Keratinocyte (primary cell): ENCODE results near the gene C8G.

ENCODE experiments used
- EZH2 ChIP-seq: IDR thresholded peaks from one replicate; pipeline ENCODE4 v1.6.1; 2012; ENCODE audit warnings: inconsistent platforms, mild to moderate bottlenecking, low read length, moderate library complexity
- TF ChIP-seq, protein P1 (sequence below), 3 experiments: IDR thresholded peaks in 1 of 3; conservative IDR thresholded peaks in 1 of 3; optimal IDR thresholded peaks in 1 of 3; 2 replicates in 2 of 3; 3 replicates in 1 of 3; pipeline versions ENCODE3 to v1.5.1; 2011; ENCODE audit warnings: low read length in 3 of 3, mild to moderate bottlenecking in 3 of 3, moderate library complexity in 2 of 3, control low read depth in 1 of 3, inconsistent platforms in 1 of 3; ENCODE audit not compliant: insufficient read depth in 2 of 3; ENCODE audit errors: extremely low read depth in 1 of 3

DNA sequence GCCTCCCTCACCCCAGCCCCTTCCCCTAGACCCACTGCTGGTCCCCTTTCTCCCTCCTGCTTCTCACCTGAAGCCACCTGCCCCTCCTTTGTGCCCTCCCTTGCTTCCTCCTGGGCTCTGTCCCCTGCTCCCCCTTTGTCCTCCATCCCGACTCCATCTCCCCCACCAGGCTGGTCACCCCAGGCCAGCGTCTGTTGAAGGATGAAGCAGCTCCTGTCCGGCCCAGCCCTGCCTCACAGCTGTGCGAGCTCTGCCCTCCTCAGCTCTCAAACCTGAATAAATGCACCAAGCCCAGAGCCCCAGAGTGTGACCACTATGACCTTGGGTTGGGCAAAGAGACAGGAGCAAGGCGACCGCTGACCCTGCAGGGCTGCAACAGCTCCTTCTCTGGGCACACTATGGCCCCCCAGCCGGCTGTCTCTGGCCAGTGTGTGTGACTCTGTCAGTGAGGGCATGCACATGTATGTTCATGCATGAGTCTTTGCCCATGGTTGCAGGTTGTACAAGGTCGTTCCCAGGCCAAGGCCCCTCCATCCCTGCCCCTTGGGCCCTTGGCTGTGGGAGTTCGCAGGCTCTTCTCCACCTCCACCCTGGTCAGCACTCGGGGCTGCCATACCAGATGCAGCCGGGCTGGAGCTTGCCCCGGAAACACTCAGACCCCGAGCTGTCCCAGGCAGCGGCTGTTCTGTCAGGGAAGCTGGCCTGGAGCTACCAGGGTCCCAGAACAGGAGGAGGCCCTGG lies 10.3 kb downstream of the C8G start:
- TF ChIP-seq, protein P1, sequence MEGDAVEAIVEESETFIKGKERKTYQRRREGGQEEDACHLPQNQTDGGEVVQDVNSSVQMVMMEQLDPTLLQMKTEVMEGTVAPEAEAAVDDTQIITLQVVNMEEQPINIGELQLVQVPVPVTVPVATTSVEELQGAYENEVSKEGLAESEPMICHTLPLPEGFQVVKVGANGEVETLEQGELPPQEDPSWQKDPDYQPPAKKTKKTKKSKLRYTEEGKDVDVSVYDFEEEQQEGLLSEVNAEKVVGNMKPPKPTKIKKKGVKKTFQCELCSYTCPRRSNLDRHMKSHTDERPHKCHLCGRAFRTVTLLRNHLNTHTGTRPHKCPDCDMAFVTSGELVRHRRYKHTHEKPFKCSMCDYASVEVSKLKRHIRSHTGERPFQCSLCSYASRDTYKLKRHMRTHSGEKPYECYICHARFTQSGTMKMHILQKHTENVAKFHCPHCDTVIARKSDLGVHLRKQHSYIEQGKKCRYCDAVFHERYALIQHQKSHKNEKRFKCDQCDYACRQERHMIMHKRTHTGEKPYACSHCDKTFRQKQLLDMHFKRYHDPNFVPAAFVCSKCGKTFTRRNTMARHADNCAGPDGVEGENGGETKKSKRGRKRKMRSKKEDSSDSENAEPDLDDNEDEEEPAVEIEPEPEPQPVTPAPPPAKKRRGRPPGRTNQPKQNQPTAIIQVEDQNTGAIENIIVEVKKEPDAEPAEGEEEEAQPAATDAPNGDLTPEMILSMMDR (optimal IDR thresholded peaks at IDR 0.05 in 1 of 3, IDR thresholded peaks at IDR 0.05 in 1 of 3, conservative IDR thresholded peaks at IDR 0.05 in 1 of 3; ENCODE audit: extremely low read depth in 1 of 3, insufficient read depth in 2 of 3, low read length in 3 of 3), result no peak
- no peak for TF ChIP-seq EZH2
